ENCODE results near the gene PPFIA1.
"Not testable (repeated sequence)": the region's sequence is repeated elsewhere in the genome, so short reads cannot be mapped to it uniquely, and the experiment has no call there.

The PPFIA1 gene

GRCh38 chr11:70381872-70382861, 111.7 kb downstream of the PPFIA1 start:
- in situ Hi-C loops (cut with HindIII; ENCODE audit: low sequenced_read_pairs) = no loop called here

GRCh38 chr11:70383664-70384565, 113.4 kb downstream of the PPFIA1 start:
- in situ Hi-C loops (cut with HindIII; ENCODE audit: low sequenced_read_pairs) = no loop called here

- in situ Hi-C loops (cut with HindIII; ENCODE audit: low sequenced_read_pairs) = no loop called here
Observed at GRCh38 chr11:70384566-70385152, 114.2 kb downstream of the PPFIA1 start.

- in situ Hi-C loops (cut with HindIII; ENCODE audit: low sequenced_read_pairs) = no loop called here
Observed at GRCh38 chr11:70387564-70387963, 117.1 kb downstream of the PPFIA1 start.

DNA sequence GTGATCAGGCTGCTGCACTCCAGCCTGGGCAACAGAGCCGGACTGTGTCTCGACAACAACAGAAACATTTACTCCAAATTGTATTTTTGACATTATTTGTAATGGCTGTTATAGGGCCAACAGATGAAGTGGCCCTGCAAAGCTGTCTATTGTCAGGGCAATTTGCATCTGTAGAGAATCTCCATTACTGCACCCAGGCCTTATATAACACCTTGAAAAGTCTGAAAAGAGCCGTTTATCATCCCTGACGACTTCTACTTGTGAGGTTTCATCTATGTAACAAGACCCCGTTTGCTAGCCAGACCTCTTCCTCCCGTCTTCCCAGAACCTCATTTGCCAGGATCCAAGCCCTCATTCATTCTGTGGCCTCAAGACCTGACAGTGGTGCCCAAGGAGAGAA, 118.7 kb downstream of the PPFIA1 start:
- in situ Hi-C loops (cut with HindIII; ENCODE audit: low sequenced_read_pairs) = no loop called here

- in situ Hi-C loops (cut with HindIII; ENCODE audit: low sequenced_read_pairs) = not testable (repeated sequence)
Observed at GRCh38 chr11:70390882-70391281, 120.4 kb downstream of the PPFIA1 start.

- in situ Hi-C loops (cut with HindIII; ENCODE audit: low sequenced_read_pairs) = no loop called here
Observed at GRCh38 chr11:70394211-70394950, 123.9 kb downstream of the PPFIA1 start.

- in situ Hi-C loops (cut with HindIII; ENCODE audit: low sequenced_read_pairs) = no loop called here
Observed at GRCh38 chr11:70397336-70397982, 127.0 kb downstream of the PPFIA1 start.

GRCh38 chr11:70397983-70398833, 127.7 kb downstream of the PPFIA1 start, which contains the start of gene CTTN:
Gene CTTN (plus strand): TSS chr11:70398529. CDS start chr11:70407298, 8,769 bp downstream.
- in situ Hi-C loops (cut with HindIII; ENCODE audit: low sequenced_read_pairs) = no loop called here

- in situ Hi-C loops (cut with HindIII; ENCODE audit: low sequenced_read_pairs) = no loop called here
Observed at GRCh38 chr11:70398834-70399680, 128.6 kb downstream of the PPFIA1 start.

GRCh38 chr11:70399681-70400112, 129.2 kb downstream of the PPFIA1 start:
- in situ Hi-C loops (cut with HindIII; ENCODE audit: low sequenced_read_pairs) = no loop called here

- in situ Hi-C loops (cut with HindIII; ENCODE audit: low sequenced_read_pairs) = no loop called here
Observed at GRCh38 chr11:70400643-70401042, 130.2 kb downstream of the PPFIA1 start.

GRCh38 chr11:70402016-70402415, 131.5 kb downstream of the PPFIA1 start:
- in situ Hi-C loops (cut with HindIII; ENCODE audit: low sequenced_read_pairs) = no loop called here

DNA sequence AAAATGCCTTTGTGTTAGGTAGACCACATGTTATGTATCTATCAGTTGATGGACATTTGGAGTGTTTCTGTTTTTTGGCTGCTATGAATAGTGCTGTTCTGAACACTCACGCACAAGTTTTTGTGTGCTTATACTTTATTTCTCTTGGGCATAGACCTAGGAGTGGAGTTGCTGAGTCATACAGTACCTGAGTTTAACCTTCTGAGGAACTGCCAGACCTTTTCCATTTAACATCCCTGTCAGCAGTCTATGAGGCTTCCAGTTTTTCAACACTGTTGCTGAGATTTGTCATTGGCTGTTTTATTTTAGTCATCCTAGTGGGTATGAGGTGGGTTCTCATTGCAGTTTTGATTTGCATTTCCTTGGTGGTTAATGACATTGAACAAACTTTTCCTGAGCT, 132.2 kb downstream of the PPFIA1 start:
- in situ Hi-C loops (cut with HindIII; ENCODE audit: low sequenced_read_pairs) = no loop called here

DNA sequence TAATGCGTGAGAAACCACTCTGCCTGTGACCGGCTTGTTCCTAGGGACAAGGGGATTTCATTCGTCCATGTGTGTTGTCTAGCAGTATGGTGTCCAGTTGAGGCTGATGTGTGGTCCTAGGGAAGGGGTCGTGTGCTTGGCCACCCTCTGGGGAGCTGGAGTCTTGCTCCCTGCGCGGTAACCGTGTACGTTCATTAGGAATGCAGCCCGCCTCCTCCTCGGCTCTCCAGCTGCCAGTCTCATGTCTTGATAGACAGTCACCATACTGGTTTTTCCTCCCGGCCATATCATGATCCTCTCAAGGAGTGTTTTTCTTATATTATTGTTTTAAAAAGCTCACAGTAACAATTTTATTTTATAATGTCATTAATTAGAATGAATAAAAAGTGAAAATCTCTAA, 133.8 kb downstream of the PPFIA1 start:
- in situ Hi-C loops (cut with HindIII; ENCODE audit: low sequenced_read_pairs) = no loop called here

GRCh38 chr11:70405679-70406395, 135.3 kb downstream of the PPFIA1 start:
- in situ Hi-C loops (cut with HindIII; ENCODE audit: low sequenced_read_pairs) = no loop called here

DNA sequence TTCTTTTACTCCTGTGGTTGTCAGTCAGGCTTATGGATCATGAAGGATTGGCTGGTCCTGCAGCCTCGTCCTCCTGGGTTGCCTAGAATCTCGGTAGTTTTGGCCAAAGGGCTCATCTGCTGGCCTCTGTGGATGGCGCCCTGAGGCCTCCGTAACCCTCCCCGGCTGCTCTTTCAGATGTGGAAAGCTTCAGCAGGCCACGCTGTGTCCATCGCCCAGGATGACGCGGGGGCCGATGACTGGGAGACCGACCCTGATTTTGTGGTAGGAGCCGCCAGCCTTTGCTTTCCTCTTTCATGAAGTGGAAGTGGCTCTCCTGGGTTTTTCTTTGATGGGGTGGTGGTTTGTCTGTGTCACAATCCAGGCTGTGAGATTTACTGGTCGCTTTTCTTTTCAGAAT, 136.6 kb downstream of the PPFIA1 start:
- in situ Hi-C loops (cut with HindIII; ENCODE audit: low sequenced_read_pairs) = no loop called here
